Measurements from ENCODE around the gene DENND5A. TPM values are rescaled to one million over a fixed set of nuclear protein-coding genes. Genes with fewer than 3 reads are reported as not detected.

DENND5A gene
- total and polyA plus RNA-seq, 2 of the 8 experiments (the other 6 are each of a cell fraction or from before 2014, with no cell fraction given): 65.7 to 139 TPM

DNA sequence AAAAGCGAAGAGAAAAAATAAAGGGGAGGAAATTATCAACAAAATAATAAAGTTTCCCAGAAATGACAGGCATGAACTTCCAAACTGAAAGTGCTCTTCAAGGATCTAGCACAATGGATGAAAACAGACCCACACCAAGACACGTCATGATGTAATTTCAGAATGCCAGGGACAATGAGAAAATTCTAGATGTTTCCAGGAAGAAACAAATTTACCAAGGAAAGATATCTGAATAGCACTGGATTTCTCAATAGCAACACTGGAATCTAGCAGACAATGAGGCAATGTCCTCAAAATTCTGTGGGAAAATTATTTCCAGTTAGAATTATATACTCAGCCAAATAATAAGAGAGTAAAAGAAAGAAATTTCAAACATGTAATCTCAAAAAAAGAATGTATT lies 46.0 kb downstream of the DENND5A start (continued):
- TF ChIP-seq SRF (IDR thresholded peaks at IDR 0.05; ENCODE audit: low read depth, low read length) (no peak), PHF8 (conservative IDR thresholded peaks at IDR 0.05; ENCODE audit: low read depth, low read length) (no peak), POU5F1 (IDR thresholded peaks at IDR 0.05; ENCODE audit: low read depth, low read length) (no peak)

Data from H1 (cell line).